GM12892 (cell line): ENCODE measurements around the gene ADAMTS12.

ENCODE experiments used
- POLR2A ChIP-seq: IDR thresholded peaks from 2 replicates; pipeline ENCODE4 v1.6.1; 2011; ENCODE audit warnings: low read depth, low read length, control low read depth
- TAF1 ChIP-seq: IDR thresholded peaks from 2 replicates; pipeline ENCODE4 v1.6.1; 2011; ENCODE audit warnings: low read depth, mild to moderate bottlenecking, control low read depth, low read length, borderline replicate concordance

DNA sequence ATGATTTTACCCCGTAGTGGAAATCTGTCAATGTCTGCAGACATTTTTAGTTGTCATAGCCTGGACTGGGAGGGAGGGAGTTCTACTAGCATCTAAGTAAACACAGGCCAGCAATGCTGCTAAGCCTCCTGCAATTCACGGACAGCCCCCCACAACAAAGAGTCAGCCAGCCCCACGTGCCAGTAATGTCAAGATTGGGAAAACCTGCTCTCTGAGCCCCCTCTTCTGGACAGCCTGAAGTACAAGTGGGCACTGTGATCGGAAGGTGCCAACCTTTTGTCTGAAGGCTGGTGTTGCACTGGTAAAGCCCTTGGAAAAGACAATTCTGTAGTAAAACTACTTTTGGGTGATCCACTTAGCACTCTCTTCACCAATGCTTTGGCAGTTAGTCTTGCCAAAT, 296.5 kb downstream of the ADAMTS12 start:
- TF ChIP-seq POLR2A (no peak), TAF1 (no peak)
